Measurements from ENCODE around the gene NAPB. TPM values are rescaled to one million over a fixed set of nuclear protein-coding genes. Genes with fewer than 3 reads are reported as not detected.

Gene NAPB
- total and polyA plus RNA-seq, 2 of the 8 experiments (the other 6 are each of a cell fraction or from before 2014, with no cell fraction given) = 6.2 to 12.3 TPM

DNA sequence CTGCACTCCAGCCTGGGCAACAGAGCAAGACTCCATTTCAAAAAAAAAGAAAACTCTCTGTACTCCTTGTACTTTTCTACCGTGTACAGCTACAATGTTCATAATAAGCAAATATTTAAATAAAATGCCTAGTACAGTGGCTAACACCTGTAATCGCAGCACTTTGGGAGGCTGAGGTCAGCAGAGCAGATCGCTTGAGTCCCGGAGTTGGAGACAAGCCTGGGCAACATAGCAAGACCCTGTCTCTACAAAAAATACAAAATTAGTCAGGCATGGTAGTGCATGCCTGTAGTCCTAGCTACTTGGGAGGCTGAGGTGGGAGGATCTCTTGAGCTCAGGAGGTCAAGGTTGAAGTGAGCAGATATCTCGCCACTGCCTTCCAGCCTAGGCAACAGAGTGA lies 5.7 kb downstream of the NAPB start:
- Histone ChIP-seq H2BK20ac (ENCODE audit: low read length) (no peak overlapping the region), H2BK15ac (ENCODE audit: low read length) (no peak overlapping the region), H2AFZ (ENCODE audit: low read length) (no peak overlapping the region), H4K5ac (ENCODE audit: insufficient read length, low read depth, low read length) (no peak overlapping the region), H3K9ac (replicated peaks in 1 of 4; ENCODE audit: extremely low read depth in 1 of 4, low read depth in 3 of 4, low read length in 3 of 4) (no peak overlapping the region), H3K4me2 (ENCODE audit: insufficient read depth in 1 of 2, low read depth in 2 of 2, low read length in 2 of 2) (no peak overlapping the region), H3K18ac (ENCODE audit: extremely low read depth, low read length) (no peak overlapping the region), H3K79me1 (ENCODE audit: low read depth, low read length) (peaks cover 8% of the 10 kb centered on the region), H3K27me3 (replicated peaks in 1 of 4; ENCODE audit: control insufficient read depth in 3 of 4, extremely low read depth in 1 of 4, insufficient read depth in 3 of 4, low read length in 3 of 4) (no peaks in the 10 kb centered on the region), H3K4me1 (replicated peaks in 1 of 4; ENCODE audit: control insufficient read depth in 3 of 4, insufficient read depth in 4 of 4, low read length in 3 of 4) (no peaks in the 10 kb centered on the region), H3K14ac (ENCODE audit: insufficient read length) (no peak overlapping the region), H3K9me3 (ENCODE audit: insufficient read depth in 2 of 2, low read depth in 1 of 2, low read length in 1 of 2) (no peaks in the 10 kb centered on the region), H3K36me3 (ENCODE audit: control insufficient read depth in 2 of 4, insufficient read depth in 4 of 4, low read length in 3 of 4) (no peaks in the 10 kb centered on the region), H4K8ac (ENCODE audit: extremely low read depth, insufficient read depth, low read length) (no peak overlapping the region), H3K23me2 (ENCODE audit: low read depth, low read length) (no peaks in the 10 kb centered on the region; the same call in 1 of the 2 replicates), H4K20me1 (replicated peaks in 1 of 2; ENCODE audit: control insufficient read depth in 1 of 2, insufficient read depth in 2 of 2, low read length in 2 of 2) (peaks cover 6 to 14% of the 10 kb centered on the region in 2 experiments), H3K23ac (ENCODE audit: insufficient read length) (no peak overlapping the region), H2AK5ac (ENCODE audit: low read depth, low read length) (no peak overlapping the region), H3K4me3 (ENCODE audit: extremely low read depth in 1 of 4, insufficient read depth in 2 of 4, low read depth in 3 of 4, low read length in 4 of 4) (no peak overlapping the region), H3K27ac (ENCODE audit: low read depth, low read length) (no peak overlapping the region), H3K56ac (replicated peaks; ENCODE audit: insufficient read length, low read depth, low read length) (no peak overlapping the region), H2BK5ac (ENCODE audit: low read depth, low read length) (no peak overlapping the region), H3K4ac (replicated peaks; ENCODE audit: insufficient read length, low read depth, low read length) (no peak overlapping the region), H4K91ac (replicated peaks; ENCODE audit: insufficient read length, low read length) (no peak overlapping the region), H2BK120ac (replicated peaks; ENCODE audit: low read depth, low read length) (no peak overlapping the region), H3K79me2 (ENCODE audit: control insufficient read depth in 1 of 2, insufficient read depth in 2 of 2, low read length in 2 of 2) (peaks cover 11 to 94% of the 10 kb centered on the region in 2 experiments; a peak in 3 of 4 replicates), H2BK12ac (ENCODE audit: low read depth, low read length) (no peak overlapping the region)
- ChIA-PET CTCF (ENCODE audit: partially characterized antibody) (interaction anchor here (0.7 to 1.4 kb wide), 8 partner anchors 8 to 364 kb away, joined by 3 to 5 read pairs (median 4); no protein-coding TSS in a partner anchor), POLR2A (ENCODE audit: partially characterized antibody) (no interaction called here)
- DNase-seq (ENCODE audit: low read depth in 1 of 2, low spot score in 2 of 2) (no peak), FAIRE-seq (no peak)
- WGBS, 2 experiments (ENCODE audit: extremely low coverage in 1 of 2, insufficient coverage in 1 of 2, insufficient read length in 1 of 2, insufficient replicate concordance in 2 of 2, low coverage in 1 of 2, low lambda C conversion rate in 2 of 2, missing lambda C conversion rate in 1 of 2) = 94% methylated on average over 5 of the region's 5 CpGs; no CpG with 5 or more reads in 1 of the 2 experiments
